Activated T-cell treated with anti-CD3 and anti-CD28 coated beads, Interleukin-2, amount 50 U/mL, for 4 hours (primary cell): ENCODE data around the gene PROSER2. TPM values are rescaled to one million over a fixed set of nuclear protein-coding genes. Genes with fewer than 3 reads are reported as not detected.

Experiments used
- ATAC-seq, 2 donors: fragments of 200-7000 bp; cut with Tn5 transposase; one replicate each; pipeline ENCODE4 v1.10.0; 2021
- DNase-seq: peaks from one replicate; pipeline ENCODE4 v3.0.0-alpha.2; 2020
- H3K27me3 Mint-ChIP-seq: one replicate; pipeline ENCODE4 v1.8.0; 2021; ENCODE audit warnings: low read depth, mixed read lengths
- H3K36me3 Mint-ChIP-seq: one replicate; pipeline ENCODE4 v1.8.0; 2022; ENCODE audit warnings: mixed read lengths; ENCODE audit not compliant: insufficient read depth
- H3K4me1 Mint-ChIP-seq: one replicate; pipeline ENCODE4 v1.8.0; 2021; ENCODE audit warnings: low read depth, mixed read lengths
- H3K4me3 Mint-ChIP-seq: one replicate; pipeline ENCODE4 v1.8.0; 2021; ENCODE audit warnings: mild to moderate bottlenecking, moderate library complexity, mixed read lengths
- H3K9me3 Mint-ChIP-seq: one replicate; pipeline ENCODE4 v1.8.0; 2021; ENCODE audit warnings: mixed read lengths
- total RNA-seq, 3 donors: library from RNA; stranded (reverse); gene quantifications; one replicate each; pipeline ENCODE4 v1.2.1, GENCODE V29; 2021

The PROSER2 gene
- total RNA-seq, 3 donors from 2014 or later: 0.76 to 3.5 (median 1.9) TPM

DNA sequence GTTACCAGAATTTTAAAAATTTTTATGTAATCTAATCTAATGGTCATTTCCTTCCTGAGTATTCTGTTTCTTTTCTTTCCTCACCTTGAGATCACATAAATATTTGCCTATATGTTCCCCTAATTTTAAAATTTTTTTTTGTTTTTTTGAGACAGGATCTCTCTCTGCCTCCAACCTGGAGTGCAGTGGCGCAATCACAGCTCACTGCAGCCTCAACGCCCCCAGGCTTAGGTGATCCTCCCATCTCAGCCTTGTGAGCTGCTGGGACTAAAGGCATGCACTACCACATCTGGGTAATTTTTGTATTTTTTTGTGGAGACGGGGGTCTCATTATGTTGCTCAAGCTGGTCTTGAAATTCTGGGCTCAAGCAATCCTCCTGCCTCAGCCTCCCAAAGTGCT, 4.1 kb upstream of the PROSER2 start:
- peaks cover 24% of the 10 kb centered on the region for H3K27me3 Mint-ChIP-seq
- ATAC-seq: no peak
- H3K36me3 Mint-ChIP-seq: no peaks in the 10 kb centered on the region
- H3K9me3 Mint-ChIP-seq: no peaks in the 10 kb centered on the region
- no peak overlapping the region for H3K4me3 Mint-ChIP-seq
- H3K4me1 Mint-ChIP-seq: peaks cover 7% of the 10 kb centered on the region
- DNase-seq: no peak

DNA sequence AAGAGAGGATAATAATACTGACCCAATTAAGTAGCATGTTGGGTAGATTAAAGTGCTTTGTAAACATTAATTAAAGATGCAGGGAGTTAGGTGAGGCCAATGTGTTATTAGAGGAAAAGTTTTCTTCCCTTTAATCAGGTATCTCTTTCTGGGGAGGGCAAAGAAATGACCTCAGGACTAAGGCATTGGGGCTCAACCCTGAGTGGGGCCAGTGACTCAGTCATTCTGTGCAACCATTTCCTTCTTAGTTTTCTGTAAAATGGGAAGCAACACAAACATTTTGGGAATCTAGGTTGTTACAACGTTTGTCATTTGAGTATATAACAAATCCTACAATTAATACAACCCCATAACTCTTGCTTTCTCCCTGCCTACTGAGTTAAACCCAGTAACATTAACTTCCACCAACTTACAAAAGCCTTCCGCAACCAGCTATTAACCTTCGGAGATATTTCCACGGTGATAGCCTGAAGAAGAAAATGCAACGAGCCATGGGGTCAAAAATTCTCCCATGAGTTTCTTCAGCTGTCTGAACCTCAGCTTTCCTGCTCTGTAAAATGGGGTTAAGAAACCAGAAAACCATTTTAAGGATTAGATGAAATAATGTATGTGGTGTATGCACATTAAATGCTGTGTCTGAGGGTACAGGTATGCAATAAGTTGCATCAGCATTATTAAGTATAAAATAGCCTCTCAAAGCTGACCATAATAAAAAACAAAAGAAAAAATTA, 965 bp upstream of the PROSER2 start:
- DNase-seq (no peak), ATAC-seq (no peak)

DNA sequence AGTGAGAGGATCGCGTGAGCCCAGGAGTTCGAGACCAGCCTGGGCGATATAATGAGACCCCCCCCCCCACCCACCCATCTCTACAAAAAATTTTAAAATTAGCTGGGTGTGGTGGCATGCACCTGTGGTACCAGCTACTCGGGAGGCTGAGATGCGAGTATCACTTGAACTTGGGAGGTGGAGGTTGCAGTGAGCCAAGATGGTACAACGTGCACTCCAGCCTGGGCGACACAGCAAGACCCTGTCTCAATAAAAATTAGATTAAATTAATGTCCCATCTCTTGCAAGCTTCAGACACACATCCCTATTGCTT, 391 bp upstream of the PROSER2 start:
- ATAC-seq (no peak), DNase-seq (no peak)
- Mint-ChIP-seq H3K36me3 (peaks cover 1% of the 10 kb centered on the region), H3K4me1 (peaks cover 12% of the 10 kb centered on the region), H3K9me3 (no peaks in the 10 kb centered on the region), H3K27me3 (peaks cover 47% of the 10 kb centered on the region), H3K4me3 (no peak overlapping the region)

More for the DNA sequence above, 965 bp upstream of the PROSER2 start:
- Mint-ChIP-seq H3K9me3 (no peaks in the 10 kb centered on the region), H3K4me3 (no peak overlapping the region), H3K4me1 (peaks cover 12% of the 10 kb centered on the region), H3K36me3 (peaks cover 1% of the 10 kb centered on the region), H3K27me3 (peaks cover 43% of the 10 kb centered on the region)

DNA sequence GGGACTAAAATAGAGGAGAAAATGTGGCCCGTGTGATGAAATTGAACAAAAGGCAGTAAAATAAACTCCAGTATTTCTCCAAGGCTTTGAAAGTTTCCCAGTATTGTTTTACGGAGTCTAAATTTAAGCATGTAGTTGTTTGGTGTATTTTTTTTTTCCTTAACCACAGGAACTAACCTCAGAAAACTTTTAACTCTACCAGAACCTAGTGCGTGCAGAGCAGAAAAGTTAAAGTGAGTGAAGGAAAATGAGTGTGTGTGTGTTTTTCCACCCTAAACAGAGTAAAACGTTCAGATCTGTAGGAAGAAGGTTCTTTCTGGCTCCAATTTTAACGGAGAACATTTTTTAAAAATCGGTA, 812 bp downstream of the PROSER2 start:
- Mint-ChIP-seq H3K9me3 (no peaks in the 10 kb centered on the region), H3K4me3 (peak overlapping the region; percentile 71), H3K27me3 (peaks cover 53% of the 10 kb centered on the region), H3K36me3 (peaks cover 1% of the 10 kb centered on the region), H3K4me1 (peaks cover 12% of the 10 kb centered on the region)
- DNase-seq (no peak), ATAC-seq (no peak)

DNA sequence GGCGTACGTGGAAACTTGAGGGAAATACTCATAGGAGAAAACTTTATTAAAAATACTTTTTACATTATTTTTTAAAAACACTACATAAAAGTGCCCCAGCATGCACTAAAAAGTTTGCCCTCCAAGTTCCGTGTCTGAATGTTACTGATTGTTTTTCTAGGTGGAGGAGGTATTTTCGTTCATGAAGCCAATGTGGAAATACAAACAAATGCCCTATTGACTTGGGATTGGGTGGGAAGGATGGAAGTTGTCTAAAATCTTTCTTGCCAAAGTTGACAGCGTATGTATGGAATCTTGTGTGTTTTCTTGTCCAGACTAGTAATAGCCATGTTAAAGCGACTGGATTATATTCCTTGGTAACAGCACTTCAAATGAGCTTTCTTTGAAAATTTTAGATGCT, 1.2 kb downstream of the PROSER2 start:
- Mint-ChIP-seq H3K4me1 (peaks cover 12% of the 10 kb centered on the region), H3K27me3 (peaks cover 53% of the 10 kb centered on the region), H3K9me3 (no peaks in the 10 kb centered on the region), H3K36me3 (peaks cover 1% of the 10 kb centered on the region), H3K4me3 (peak overlapping the region; percentile 71)
- ATAC-seq (no peak), DNase-seq (no peak)

DNA sequence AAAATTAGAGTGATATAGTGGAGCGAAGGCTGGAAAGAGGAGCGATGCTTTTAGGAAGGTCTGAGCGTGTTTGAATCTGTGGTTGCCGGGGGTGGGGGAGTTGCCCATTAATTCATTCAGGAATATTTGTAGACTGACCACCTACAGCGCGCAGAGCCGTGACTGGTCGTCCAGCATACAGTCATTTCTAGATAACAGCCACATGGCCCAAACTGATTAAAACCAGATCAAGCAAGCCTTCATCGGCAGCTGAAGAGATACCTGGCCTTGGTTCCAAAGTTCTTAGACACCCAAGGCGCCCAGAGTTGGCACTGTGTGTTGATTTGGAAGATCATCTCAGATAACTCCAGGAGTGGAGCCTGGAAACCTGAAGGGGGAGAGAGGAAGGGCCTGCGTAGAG, 1.7 kb downstream of the PROSER2 start:
- DNase-seq (no peak), ATAC-seq (no peak)

DNA sequence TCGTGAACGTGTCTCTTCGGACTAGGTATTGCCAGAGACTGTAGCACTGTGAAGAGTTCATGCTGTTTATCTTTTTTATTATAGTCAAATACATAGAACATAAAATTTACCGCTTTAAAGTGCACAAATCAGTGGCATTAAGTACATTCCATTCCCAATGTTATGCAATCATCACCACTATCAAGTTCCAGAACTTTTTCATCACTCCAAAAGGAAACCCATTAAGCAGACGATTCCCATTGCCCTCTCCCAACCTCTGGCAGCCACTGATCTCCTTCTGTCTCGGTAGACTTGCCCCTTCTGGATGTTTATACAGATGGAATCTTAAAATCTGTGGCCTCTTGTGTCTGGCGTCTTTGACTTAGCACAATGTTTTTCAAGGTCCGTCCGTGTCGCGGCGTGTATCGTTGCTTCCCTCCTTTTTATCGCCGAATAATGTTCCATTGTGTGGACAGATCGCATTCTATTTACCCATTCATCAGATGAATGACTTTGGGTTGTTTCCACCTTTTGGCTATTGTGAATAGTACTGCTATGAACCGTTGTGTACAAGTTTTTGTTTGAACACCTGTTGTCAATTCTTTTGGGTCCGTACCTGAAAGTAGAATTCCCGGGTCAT, 2.7 kb downstream of the PROSER2 start:
- peaks cover 8% of the 10 kb centered on the region for H3K4me1 Mint-ChIP-seq
- no peaks in the 10 kb centered on the region for H3K9me3 Mint-ChIP-seq
- DNase-seq: no peak
- no peak overlapping the region for H3K4me3 Mint-ChIP-seq
- peaks cover 45% of the 10 kb centered on the region for H3K27me3 Mint-ChIP-seq
- ATAC-seq: no peak
- peaks cover 1% of the 10 kb centered on the region for H3K36me3 Mint-ChIP-seq

More for the DNA sequence above, 1.7 kb downstream of the PROSER2 start:
- peaks cover 50% of the 10 kb centered on the region for H3K27me3 Mint-ChIP-seq
- no peaks in the 10 kb centered on the region for H3K9me3 Mint-ChIP-seq
- H3K4me1 Mint-ChIP-seq: peaks cover 8% of the 10 kb centered on the region
- H3K36me3 Mint-ChIP-seq: peaks cover 1% of the 10 kb centered on the region
- peak overlapping the region; percentile 25 for H3K4me3 Mint-ChIP-seq

DNA sequence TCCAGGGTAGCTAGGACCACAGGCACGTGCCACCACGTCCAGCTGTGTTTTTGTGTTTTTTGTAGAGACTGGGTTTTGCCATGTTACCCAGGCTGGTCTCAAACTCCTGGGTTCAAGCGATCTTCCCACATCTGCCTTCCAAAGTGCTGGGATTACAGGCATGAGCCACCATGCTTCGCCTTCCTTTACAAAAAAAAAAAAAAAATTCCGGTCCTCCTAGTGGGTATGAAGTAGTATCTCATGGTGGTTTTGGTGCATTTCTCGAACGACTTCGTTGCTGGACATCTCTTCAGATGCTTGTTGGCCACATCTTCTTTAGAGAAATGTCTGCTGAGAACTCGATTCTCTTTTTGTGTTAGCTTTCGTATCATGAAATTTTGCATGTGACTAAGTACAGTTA, 3.9 kb downstream of the PROSER2 start:
- no peak for ATAC-seq
- no peaks in the 10 kb centered on the region for H3K9me3 Mint-ChIP-seq

DNA sequence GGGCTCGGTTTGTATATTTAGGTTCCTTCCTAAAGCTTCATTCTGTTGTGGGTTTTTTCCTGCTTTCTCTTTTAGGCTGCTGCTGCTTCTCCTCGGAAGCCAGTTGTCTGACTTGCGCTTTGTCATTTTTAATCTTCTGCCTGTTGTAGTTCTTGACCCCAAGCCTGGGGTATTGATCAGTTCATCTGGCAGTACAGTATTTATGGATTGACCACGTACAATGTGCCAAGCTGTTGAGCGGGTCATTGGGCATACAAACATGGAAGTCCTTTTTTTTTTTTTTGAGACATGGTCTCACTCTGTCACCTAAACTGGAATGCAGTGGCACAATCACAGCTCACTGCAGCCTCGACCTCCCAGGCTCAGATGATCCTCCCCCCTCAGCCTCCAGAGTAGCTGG, 4.3 kb downstream of the PROSER2 start:
- Mint-ChIP-seq H3K9me3 (no peaks in the 10 kb centered on the region), H3K27me3 (peaks cover 39% of the 10 kb centered on the region), H3K4me3 (no peak overlapping the region), H3K36me3 (peaks cover 1% of the 10 kb centered on the region), H3K4me1 (peaks cover 8% of the 10 kb centered on the region)
- DNase-seq (no peak), ATAC-seq (no peak)

More for the DNA sequence above, 3.9 kb downstream of the PROSER2 start:
- Mint-ChIP-seq H3K4me3 (no peak overlapping the region), H3K27me3 (peaks cover 42% of the 10 kb centered on the region), H3K4me1 (peaks cover 8% of the 10 kb centered on the region), H3K36me3 (peaks cover 1% of the 10 kb centered on the region)
- no peak for DNase-seq

DNA sequence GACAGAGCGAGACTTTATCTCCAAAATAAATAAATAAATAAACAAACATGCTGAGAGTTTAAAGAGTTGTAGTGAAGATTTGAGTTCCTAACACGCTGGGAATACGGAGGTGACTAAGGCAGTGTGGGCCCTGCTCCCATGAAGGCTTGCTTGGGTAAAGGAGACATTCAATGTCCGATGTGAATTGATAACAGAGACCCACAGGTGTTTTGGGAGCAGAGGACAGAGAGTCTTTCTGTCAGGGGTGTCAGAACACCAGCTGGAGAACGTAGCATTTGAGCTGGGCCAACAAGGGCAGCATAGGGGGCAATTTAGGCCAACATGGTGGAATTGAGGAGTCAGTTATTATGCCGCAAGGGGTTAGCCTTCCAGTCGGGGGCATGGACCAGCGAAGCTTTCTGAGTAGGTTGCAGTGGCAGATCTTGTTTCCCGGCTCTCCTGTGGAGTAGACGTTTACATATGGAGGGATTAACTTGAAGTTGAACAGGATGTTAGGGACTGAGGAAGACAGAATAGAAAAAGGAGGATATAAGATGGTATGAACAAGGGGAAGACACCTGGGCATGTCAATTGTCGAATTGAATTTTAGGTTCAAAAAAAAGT, 5.6 kb downstream of the PROSER2 start:
- ATAC-seq (no peak), DNase-seq (no peak)
- Mint-ChIP-seq H3K9me3 (no peaks in the 10 kb centered on the region), H3K27me3 (peaks cover 41% of the 10 kb centered on the region), H3K36me3 (peaks cover 1% of the 10 kb centered on the region), H3K4me1 (peaks cover 8% of the 10 kb centered on the region), H3K4me3 (no peak overlapping the region)

DNA sequence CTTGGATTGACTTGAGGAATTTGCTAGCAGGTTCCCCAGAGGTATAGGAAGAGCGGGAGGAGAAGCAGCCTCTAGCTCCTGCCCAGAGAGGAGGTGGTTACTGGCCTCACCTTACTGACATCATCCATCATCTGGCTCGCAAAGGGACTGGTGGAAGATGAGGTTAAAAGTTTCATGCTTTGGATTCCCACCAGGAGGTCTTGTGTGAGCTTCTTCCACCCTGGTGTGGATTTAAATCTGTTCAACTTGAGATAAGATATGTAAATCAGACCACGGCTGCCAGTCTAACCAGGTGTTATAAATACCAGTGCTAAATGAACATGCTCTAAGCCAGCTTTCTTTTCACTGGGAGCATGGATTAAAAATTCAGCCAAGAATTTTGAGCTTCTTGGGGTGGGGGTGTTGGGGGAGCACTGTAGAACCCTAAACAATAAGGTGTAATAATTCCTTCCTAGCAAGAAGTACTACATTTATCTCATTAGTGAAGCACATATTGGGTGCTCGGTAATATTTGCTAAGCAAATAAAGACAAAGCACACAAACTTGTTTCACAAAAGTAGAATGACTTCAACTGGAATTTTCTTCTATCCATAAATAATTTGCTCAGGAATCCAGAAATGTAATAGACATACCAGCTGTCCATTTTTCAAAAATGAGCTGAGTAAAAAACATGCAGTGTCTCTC, 7.8 kb downstream of the PROSER2 start:
- DNase-seq: no peak
- peaks cover 21% of the 10 kb centered on the region for H3K27me3 Mint-ChIP-seq
- ATAC-seq: no peak
- peaks cover 1% of the 10 kb centered on the region for H3K36me3 Mint-ChIP-seq
- no peak overlapping the region for H3K4me3 Mint-ChIP-seq
- H3K9me3 Mint-ChIP-seq: no peaks in the 10 kb centered on the region
- H3K4me1 Mint-ChIP-seq: no peaks in the 10 kb centered on the region

DNA sequence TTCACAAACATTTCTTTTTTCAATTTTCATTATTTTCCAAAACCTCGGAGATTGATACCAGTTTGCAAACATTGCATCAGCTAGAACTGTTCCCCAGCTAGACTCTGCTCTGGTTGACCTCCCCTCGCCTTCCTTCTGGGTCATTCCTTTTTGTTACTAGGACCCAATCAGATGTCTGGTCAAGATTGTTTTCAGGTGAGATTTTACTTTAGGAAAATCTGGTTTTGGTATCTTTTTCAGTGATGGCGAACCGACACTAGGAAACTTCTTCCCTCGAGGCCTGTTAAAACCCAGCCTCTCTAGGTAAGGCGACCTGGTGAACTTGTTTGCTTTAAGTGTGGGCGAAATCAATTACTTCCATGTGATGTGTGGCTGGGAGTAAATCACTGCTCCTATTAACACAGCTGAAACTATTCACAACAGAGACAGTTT, 8.4 kb downstream of the PROSER2 start:
- Mint-ChIP-seq H3K4me1 (no peaks in the 10 kb centered on the region), H3K36me3 (peaks cover 1% of the 10 kb centered on the region), H3K9me3 (no peaks in the 10 kb centered on the region), H3K4me3 (no peak overlapping the region), H3K27me3 (peaks cover 19% of the 10 kb centered on the region)
- ATAC-seq: no peak
- DNase-seq: no peak

DNA sequence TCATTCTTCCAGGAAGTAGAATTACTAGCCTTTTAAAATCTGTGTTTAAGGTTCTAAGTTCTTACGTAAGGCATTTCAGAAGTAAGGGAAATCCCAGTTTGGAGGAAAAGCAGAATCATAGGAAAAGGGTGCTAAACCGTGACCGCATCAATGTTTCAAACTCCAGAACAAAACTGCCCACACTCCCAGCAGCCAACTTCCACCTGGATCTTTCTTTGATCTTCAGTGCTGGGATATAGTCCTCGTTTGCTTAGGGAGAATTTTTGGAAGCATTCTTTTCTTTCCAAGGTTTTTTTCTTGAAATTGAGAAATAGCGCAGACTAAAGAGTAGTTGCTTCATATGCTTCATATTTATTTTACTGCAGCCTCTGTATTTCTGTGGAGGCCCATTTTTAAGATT, 8.9 kb downstream of the PROSER2 start:
- DNase-seq: no peak
- peaks cover 1% of the 10 kb centered on the region for H3K36me3 Mint-ChIP-seq
- no peaks in the 10 kb centered on the region for H3K9me3 Mint-ChIP-seq
- ATAC-seq: no peak
- peaks cover 18% of the 10 kb centered on the region for H3K27me3 Mint-ChIP-seq
- H3K4me1 Mint-ChIP-seq: peaks cover under 1% of the 10 kb centered on the region
- H3K4me3 Mint-ChIP-seq: no peak overlapping the region

DNA sequence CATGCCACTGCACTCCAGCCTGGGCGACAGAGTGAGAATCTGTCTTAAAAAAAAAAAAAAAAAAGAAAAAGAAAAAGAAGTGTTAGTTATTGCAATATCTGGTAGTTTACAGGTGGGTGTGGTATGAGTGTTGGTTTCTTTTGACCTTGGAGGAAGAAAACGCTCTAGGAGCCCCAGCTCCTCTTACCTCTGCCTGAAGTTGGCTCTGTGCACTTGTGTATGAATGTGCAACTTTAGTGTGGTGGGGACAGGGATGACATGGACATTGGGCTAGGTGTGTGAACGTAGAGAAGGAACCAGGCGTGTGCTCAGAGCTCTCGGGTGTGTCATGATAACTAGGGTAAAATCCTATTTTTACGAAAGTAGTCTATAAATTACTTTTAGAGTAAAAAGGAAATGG, 11.9 kb downstream of the PROSER2 start:
- H3K27me3 Mint-ChIP-seq: peaks cover 7% of the 10 kb centered on the region
- no peaks in the 10 kb centered on the region for H3K36me3 Mint-ChIP-seq
- H3K4me3 Mint-ChIP-seq: no peak overlapping the region
- DNase-seq: no peak
- no peaks in the 10 kb centered on the region for H3K9me3 Mint-ChIP-seq
- no peak for ATAC-seq
- peaks cover 8% of the 10 kb centered on the region for H3K4me1 Mint-ChIP-seq
